Cardiac muscle cell (in vitro differentiated cells and primary cell): ENCODE data around the gene HMGB2. TPM values are rescaled to one million over a fixed set of nuclear protein-coding genes. Genes with fewer than 3 reads are reported as not detected.
A peak's percentile ranks its signal among the peaks of the same experiment; 100 is the strongest.

ENCODE experiments used
- DNase-seq, 2 donors: peaks; one replicate each; pipeline versions ENCODE4 v3.0.0 to v3.0.0-alpha.2; 2010 to 2017; ENCODE audit warnings: low read depth in 1 of 2, low spot score in 1 of 2
- H3K27ac ChIP-seq: fragments of 200-600 bp; sonication (generic); 2 replicates; pipeline ENCODE4 v1.5.1; 2016
- H3K27me3 ChIP-seq: fragments of 200-600 bp; sonication (generic); 2 replicates; pipeline ENCODE4 v1.6.0; 2016; ENCODE audit warnings: control low read depth
- H3K36me3 ChIP-seq: fragments of 200-600 bp; sonication (generic); 2 replicates; pipeline ENCODE4 v1.5.1; 2016; ENCODE audit warnings: control low read depth
- H3K4me1 ChIP-seq: fragments of 200-600 bp; sonication (generic); 2 replicates; pipeline ENCODE4 v1.8.1; 2017; ENCODE audit warnings: low read depth, mild to moderate bottlenecking, mixed run types
- H3K4me3 ChIP-seq: fragments of 200-600 bp; sonication (generic); 2 replicates; pipeline ENCODE4 v1.5.1; 2016; ENCODE audit warnings: mild to moderate bottlenecking
- H3K9me3 ChIP-seq: fragments of 200-600 bp; sonication (generic); 2 replicates; pipeline ENCODE4 v1.5.1; 2017; ENCODE audit warnings: low read depth, mild to moderate bottlenecking, control low read depth
- polyA plus RNA-seq: library from polyadenylated mRNA; unstranded; fragments of >200 nt; fragmentation: Nextera tagmentation; extraction: Ambion mirVana; gene quantifications from 2 replicates; pipeline ENCODE4 v1.2.1, GENCODE V29; 2016
- total RNA-seq: library from RNA; depleted of rRNA; stranded (reverse); fragments of >200 nt; gene quantifications from 2 replicates; pipeline ENCODE4 v1.2.3, GENCODE V29; 2016
- TF ChIP-seq, protein P1 (sequence below): IDR thresholded peaks from 2 replicates; pipeline ENCODE4 v1.5.1; 2012; ENCODE audit warnings: low read depth, mild to moderate bottlenecking, low read length

HMGB2 gene
- total and polyA plus RNA-seq, 2 experiments from 2014 or later, result 195 to 443 TPM

DNA sequence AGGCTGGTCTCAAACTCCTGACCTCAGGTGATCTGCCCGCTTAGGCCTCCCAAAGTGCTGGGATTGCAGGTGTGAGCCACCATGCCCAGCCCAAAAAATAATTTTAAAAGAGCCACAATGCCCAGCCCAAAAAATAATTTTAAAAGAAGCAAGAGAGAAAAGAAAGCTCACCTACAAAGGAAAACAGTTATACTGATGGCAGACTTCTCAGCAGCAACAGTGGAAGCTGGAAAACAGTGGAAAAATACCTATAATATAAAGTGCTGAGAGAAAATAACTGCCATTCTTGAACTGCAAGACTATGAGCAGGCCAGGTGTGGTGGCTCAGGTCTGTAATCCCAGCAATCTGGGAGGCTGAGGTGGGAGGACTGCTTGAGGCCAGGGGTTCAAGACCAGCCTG, 13.3 kb upstream of the HMGB2 start:
- DNase-seq, result no peak
- no peaks in the 10 kb centered on the region for H3K36me3 ChIP-seq
- no peak overlapping the region for H3K27ac ChIP-seq
- no peak overlapping the region for H3K4me3 ChIP-seq
- H3K4me1 ChIP-seq, result peaks cover 23% of the 10 kb centered on the region
- H3K9me3 ChIP-seq, result no peaks in the 10 kb centered on the region
- TF ChIP-seq, protein P1, sequence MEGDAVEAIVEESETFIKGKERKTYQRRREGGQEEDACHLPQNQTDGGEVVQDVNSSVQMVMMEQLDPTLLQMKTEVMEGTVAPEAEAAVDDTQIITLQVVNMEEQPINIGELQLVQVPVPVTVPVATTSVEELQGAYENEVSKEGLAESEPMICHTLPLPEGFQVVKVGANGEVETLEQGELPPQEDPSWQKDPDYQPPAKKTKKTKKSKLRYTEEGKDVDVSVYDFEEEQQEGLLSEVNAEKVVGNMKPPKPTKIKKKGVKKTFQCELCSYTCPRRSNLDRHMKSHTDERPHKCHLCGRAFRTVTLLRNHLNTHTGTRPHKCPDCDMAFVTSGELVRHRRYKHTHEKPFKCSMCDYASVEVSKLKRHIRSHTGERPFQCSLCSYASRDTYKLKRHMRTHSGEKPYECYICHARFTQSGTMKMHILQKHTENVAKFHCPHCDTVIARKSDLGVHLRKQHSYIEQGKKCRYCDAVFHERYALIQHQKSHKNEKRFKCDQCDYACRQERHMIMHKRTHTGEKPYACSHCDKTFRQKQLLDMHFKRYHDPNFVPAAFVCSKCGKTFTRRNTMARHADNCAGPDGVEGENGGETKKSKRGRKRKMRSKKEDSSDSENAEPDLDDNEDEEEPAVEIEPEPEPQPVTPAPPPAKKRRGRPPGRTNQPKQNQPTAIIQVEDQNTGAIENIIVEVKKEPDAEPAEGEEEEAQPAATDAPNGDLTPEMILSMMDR, result no peak
- no peaks in the 10 kb centered on the region for H3K27me3 ChIP-seq

DNA sequence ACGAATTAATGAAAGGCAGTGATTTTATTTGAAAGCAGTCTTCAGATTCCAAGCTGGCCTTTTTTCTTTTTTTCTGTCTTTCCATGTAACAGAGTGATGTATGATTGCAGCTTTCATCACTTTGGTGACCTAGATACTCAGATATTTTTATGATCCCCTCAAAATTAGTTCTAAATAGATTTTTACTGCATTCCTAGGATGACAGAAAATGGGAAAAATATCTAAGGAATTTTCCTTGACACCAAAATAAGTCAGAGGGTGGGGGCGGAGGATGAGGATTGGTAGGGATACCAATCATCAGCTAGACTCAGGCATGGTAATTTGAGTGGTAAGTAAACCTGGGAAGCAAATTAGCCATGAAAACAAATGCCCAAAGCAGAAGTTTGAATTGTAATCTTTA, 11.9 kb upstream of the HMGB2 start:
- H3K27ac ChIP-seq, result no peak overlapping the region
- peak in 1 of 2 donors; percentile 26 for DNase-seq
- no peaks in the 10 kb centered on the region for H3K36me3 ChIP-seq
- H3K4me1 ChIP-seq, result peaks cover 23% of the 10 kb centered on the region
- H3K9me3 ChIP-seq, result no peaks in the 10 kb centered on the region
- no peaks in the 10 kb centered on the region for H3K27me3 ChIP-seq
- H3K4me3 ChIP-seq, result no peak overlapping the region
- TF ChIP-seq, protein P1, result no peak

DNA sequence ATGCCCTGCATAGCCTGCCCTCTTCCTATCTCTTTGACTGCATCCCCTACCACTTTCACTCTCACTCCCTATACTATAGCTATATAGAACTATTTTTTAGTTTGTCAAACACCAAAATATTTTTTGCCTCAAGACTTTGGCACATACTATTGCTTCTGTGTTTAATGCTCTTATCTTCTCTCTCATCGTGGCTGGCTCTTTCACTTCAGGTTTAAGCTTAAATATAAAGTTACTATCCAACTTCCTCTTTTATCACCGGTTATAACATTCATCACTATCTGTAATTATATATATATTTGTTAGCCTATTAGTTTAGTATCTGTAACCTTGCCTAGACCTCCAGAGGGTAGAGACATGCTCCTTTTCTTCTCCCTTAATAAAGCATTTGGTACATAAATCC, 11.5 kb upstream of the HMGB2 start:
- Histone ChIP-seq H3K36me3 (no peaks in the 10 kb centered on the region), H3K4me1 (peaks cover 23% of the 10 kb centered on the region), H3K9me3 (no peaks in the 10 kb centered on the region), H3K27ac (no peak overlapping the region), H3K4me3 (no peak overlapping the region), H3K27me3 (no peaks in the 10 kb centered on the region)
- DNase-seq, result no peak
- TF ChIP-seq, protein P1, result no peak

DNA sequence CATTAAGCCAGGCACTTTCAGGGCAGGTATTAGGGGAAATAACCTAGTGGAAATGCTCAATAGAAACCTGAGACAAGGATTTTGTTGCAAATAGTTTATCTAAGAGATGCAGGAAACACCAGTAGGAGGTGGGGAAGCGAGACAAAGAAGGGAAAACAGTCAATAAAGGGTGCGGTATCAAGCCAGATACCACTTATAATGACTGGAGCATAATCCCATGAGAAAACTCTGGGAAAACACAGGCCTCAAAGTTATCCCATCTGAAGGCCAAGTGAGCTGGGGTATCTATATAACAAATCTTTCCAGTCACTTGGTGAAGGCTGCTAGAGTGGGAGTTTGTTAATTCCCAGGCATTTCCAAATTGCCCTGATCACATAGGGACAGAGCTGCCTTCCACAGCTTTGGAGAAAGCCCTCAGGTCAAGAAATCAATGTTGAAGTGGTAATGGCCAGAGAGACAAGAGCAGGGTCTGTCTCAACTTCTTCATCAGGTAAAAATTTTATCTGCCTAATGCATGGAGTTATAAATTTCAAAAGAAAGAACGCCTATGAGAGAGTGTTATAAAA, 9.8 kb upstream of the HMGB2 start:
- no peak for DNase-seq
- no peaks in the 10 kb centered on the region for H3K36me3 ChIP-seq
- peaks cover 23% of the 10 kb centered on the region for H3K4me1 ChIP-seq
- H3K27me3 ChIP-seq, result no peaks in the 10 kb centered on the region
- H3K9me3 ChIP-seq, result no peaks in the 10 kb centered on the region
- peak overlapping the region; percentile 19 for H3K27ac ChIP-seq
- no peak overlapping the region for H3K4me3 ChIP-seq
- TF ChIP-seq, protein P1, result no peak

DNA sequence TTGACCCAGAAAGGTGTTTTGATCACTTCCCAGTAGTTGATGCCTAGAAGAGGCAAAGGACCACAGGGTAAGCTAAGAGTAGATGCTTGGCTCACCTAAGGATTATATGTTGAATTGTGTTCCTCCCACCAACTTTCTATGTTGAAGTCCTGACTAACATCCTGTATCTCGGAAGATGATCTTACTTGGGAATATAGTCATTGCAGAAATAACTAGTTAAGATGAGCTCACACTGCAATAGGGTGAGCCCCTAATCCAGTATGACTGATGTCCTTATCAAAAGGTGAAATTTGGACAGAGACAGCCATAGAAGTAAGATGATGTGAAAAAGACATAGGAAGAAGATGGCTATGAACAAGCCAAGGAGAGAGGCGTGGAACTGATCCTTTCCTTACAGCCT, 3.3 kb upstream of the HMGB2 start:
- no peak for DNase-seq
- H3K4me1 ChIP-seq, result peaks cover 12% of the 10 kb centered on the region
- H3K36me3 ChIP-seq, result peaks cover 6% of the 10 kb centered on the region
- H3K27ac ChIP-seq, result no peak overlapping the region
- no peaks in the 10 kb centered on the region for H3K27me3 ChIP-seq
- H3K4me3 ChIP-seq, result no peak overlapping the region
- TF ChIP-seq, protein P1, result no peak
- no peaks in the 10 kb centered on the region for H3K9me3 ChIP-seq
